ENCODE measurements around the gene DAB2IP.

Gene DAB2IP

DNA sequence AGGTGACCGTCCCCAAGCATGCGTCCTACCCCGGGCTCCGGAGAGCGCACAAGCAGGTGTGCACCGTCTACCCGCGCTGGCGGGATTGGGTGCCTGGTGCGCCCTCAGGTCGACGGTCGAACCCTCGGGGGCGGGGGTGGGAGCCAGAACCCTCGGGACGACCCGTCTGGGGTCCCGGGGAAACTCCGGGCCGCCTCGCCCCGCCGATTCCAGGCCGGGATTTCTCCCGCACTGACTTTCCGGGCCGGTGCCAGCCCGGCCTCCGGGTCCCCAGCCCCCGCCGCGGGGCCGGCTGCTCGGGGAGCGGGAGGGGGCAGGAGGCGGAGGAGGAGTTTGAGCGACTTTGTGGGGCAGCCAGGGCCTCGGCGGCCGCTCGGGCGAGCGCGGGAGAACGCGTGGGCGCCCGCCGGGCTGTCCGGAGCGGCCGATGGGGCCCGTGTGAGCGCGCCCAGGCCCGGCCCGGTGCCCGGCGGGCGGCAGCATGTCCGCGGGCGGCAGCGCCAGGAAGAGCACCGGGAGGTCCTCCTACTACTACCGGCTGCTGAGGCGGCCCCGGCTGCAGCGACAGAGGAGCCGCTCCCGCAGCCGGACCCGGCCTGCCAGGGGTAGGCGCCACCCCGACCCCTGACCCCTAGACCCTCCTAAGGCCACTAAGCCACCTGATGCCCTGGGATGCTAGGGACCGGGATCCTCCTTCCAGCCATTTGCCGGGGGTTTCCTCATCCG, at the start of gene DAB2IP:
TSS of gene DAB2IP (plus strand) at position 340 of the 726 bp plus-strand sequence. CDS start at position 482, 142 bp downstream.
- Histone ChIP-seq H4K20me1 (ENCODE audit: low read depth, low read length) (no peaks in the 10 kb centered on the region), H3K27me3 (ENCODE audit: low read length) (no peaks in the 10 kb centered on the region), H3K79me2 (ENCODE audit: insufficient read depth, low read length) (no peaks in the 10 kb centered on the region), H3K9me3 (ENCODE audit: insufficient read depth, low read length) (no peaks in the 10 kb centered on the region), H3K27ac (ENCODE audit: low read depth, low read length) (no peak within 1 kb of the TSS), H3K4me2 (ENCODE audit: low read depth, low read length, poor library complexity, severe bottlenecking) (no peak within 1 kb of the TSS), H2AFZ (ENCODE audit: low read depth, low read length, severe bottlenecking) (no peak within 1 kb of the TSS), H3K36me3 (ENCODE audit: low read length) (no peaks in the 10 kb centered on the region), H3F3A (ENCODE audit: insufficient read depth) (no peaks in the 10 kb centered on the region), H3K4me3 (ENCODE audit: insufficient read depth, low read length, poor library complexity, severe bottlenecking) (no peak within 1 kb of the TSS), H3K9me2 (replicated peaks; ENCODE audit: insufficient read depth, low read length) (no peaks in the 10 kb centered on the region), H3K9ac (ENCODE audit: low read length) (no peak within 1 kb of the TSS)
- TF ChIP-seq, protein P1, sequence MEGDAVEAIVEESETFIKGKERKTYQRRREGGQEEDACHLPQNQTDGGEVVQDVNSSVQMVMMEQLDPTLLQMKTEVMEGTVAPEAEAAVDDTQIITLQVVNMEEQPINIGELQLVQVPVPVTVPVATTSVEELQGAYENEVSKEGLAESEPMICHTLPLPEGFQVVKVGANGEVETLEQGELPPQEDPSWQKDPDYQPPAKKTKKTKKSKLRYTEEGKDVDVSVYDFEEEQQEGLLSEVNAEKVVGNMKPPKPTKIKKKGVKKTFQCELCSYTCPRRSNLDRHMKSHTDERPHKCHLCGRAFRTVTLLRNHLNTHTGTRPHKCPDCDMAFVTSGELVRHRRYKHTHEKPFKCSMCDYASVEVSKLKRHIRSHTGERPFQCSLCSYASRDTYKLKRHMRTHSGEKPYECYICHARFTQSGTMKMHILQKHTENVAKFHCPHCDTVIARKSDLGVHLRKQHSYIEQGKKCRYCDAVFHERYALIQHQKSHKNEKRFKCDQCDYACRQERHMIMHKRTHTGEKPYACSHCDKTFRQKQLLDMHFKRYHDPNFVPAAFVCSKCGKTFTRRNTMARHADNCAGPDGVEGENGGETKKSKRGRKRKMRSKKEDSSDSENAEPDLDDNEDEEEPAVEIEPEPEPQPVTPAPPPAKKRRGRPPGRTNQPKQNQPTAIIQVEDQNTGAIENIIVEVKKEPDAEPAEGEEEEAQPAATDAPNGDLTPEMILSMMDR (IDR thresholded peaks at IDR 0.05; ENCODE audit: insufficient read depth, low read length, poor library complexity, severe bottlenecking): no peak
- no peak for TF ChIP-seq EZH2phosphoT487 (conservative IDR thresholded peaks at IDR 0.05; ENCODE audit: low read length)

DNA sequence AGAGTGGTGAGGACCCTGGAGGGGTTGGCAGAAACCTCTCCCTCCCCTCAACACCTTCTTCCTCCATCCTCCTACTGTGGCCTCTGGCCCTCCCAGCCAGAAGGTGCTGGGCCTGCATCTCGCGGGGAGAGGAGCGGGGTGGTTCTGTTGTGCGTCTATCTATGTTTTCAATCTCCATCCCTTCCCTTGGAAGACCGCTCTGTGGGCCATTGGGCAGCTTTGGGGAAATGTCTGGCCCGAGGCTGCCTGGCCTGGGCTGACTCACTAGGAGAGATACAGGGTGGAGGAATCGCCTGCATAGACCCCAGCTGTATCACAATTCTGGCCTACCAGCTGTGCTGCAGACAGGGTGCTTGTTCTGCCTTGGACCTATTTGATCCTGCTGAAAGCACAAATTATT, 48.4 kb upstream of the DAB2IP start:
- H3K4me2 ChIP-seq (ENCODE audit: low read depth, low read length, poor library complexity, severe bottlenecking): no peak overlapping the region
- no peak overlapping the region for H3K4me3 ChIP-seq (ENCODE audit: insufficient read depth, low read length, poor library complexity, severe bottlenecking)
- H3F3A ChIP-seq (ENCODE audit: insufficient read depth): no peaks in the 10 kb centered on the region
- H3K27ac ChIP-seq (ENCODE audit: low read depth, low read length): no peak overlapping the region
- TF ChIP-seq, protein P1 (IDR thresholded peaks at IDR 0.05; ENCODE audit: insufficient read depth, low read length, poor library complexity, severe bottlenecking): no peak
- no peak for TF ChIP-seq EZH2phosphoT487 (conservative IDR thresholded peaks at IDR 0.05; ENCODE audit: low read length)
- no peaks in the 10 kb centered on the region for H3K9me3 ChIP-seq (ENCODE audit: insufficient read depth, low read length)
- H3K79me2 ChIP-seq (ENCODE audit: insufficient read depth, low read length): no peaks in the 10 kb centered on the region
- H4K20me1 ChIP-seq (ENCODE audit: low read depth, low read length): no peaks in the 10 kb centered on the region
- H3K9me2 ChIP-seq (replicated peaks; ENCODE audit: insufficient read depth, low read length): no peaks in the 10 kb centered on the region
- H3K9ac ChIP-seq (ENCODE audit: low read length): no peak overlapping the region
- H3K27me3 ChIP-seq (ENCODE audit: low read length): no peaks in the 10 kb centered on the region
- H2AFZ ChIP-seq (ENCODE audit: low read depth, low read length, severe bottlenecking): no peak overlapping the region
- H3K36me3 ChIP-seq (ENCODE audit: low read length): no peaks in the 10 kb centered on the region

DNA sequence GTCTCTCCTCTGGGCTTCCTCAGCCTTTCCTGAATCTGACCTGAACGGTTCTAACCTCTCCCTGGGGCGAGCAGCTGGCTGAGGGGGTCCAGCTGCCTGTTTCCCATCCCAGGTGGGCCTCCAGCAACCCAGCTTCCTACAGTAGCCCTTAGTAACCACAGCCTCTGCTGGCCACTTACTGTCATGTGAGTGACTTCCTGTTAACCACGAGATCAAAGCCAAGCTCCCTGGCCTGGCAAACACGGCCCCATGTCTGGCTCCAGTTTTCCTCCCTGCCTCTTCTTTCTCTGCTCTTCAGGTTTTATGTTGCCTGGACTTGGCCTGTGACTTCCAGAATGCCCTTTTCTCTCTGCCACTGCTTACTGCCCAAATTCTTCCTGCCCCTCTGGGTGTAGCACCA, 47.2 kb upstream of the DAB2IP start:
- H3K27me3 ChIP-seq (ENCODE audit: low read length): no peaks in the 10 kb centered on the region
- no peak overlapping the region for H3K9ac ChIP-seq (ENCODE audit: low read length)
- no peaks in the 10 kb centered on the region for H3F3A ChIP-seq (ENCODE audit: insufficient read depth)
- H3K4me2 ChIP-seq (ENCODE audit: low read depth, low read length, poor library complexity, severe bottlenecking): no peak overlapping the region
- no peak overlapping the region for H3K4me3 ChIP-seq (ENCODE audit: insufficient read depth, low read length, poor library complexity, severe bottlenecking)
- H2AFZ ChIP-seq (ENCODE audit: low read depth, low read length, severe bottlenecking): no peak overlapping the region
- no peaks in the 10 kb centered on the region for H4K20me1 ChIP-seq (ENCODE audit: low read depth, low read length)
- no peaks in the 10 kb centered on the region for H3K79me2 ChIP-seq (ENCODE audit: insufficient read depth, low read length)
- no peaks in the 10 kb centered on the region for H3K36me3 ChIP-seq (ENCODE audit: low read length)
- no peak for TF ChIP-seq EZH2phosphoT487 (conservative IDR thresholded peaks at IDR 0.05; ENCODE audit: low read length)
- TF ChIP-seq, protein P1 (IDR thresholded peaks at IDR 0.05; ENCODE audit: insufficient read depth, low read length, poor library complexity, severe bottlenecking): no peak
- no peaks in the 10 kb centered on the region for H3K9me2 ChIP-seq (replicated peaks; ENCODE audit: insufficient read depth, low read length)
- H3K27ac ChIP-seq (ENCODE audit: low read depth, low read length): no peak overlapping the region
- no peaks in the 10 kb centered on the region for H3K9me3 ChIP-seq (ENCODE audit: insufficient read depth, low read length)
